Caco-2 (cell line): Measurements from ENCODE around the gene PLXNC1. TPM values are rescaled to one million over a fixed set of nuclear protein-coding genes. Genes with fewer than 3 reads are reported as not detected.
A peak's percentile ranks its signal among the peaks of the same experiment; 100 is the strongest.

ENCODE experiments used
- BruUV-seq: library from RNA; stranded (reverse); fragments of 400-500 nt; replicated peaks from 2 replicates; lab custom pipeline; 2021; lab: Mats Ljungman, UMichigan
- CTCF ChIA-PET: fragments of 300-600 bp; sonication (Branson Sonifier 250); formaldehyde crosslinking; loops from one replicate; lab custom pipeline; 2022; ENCODE audit warnings: antibody characterized with exemption; lab: Charles Lee
- POLR2A ChIA-PET: fragments of 300-600 bp; sonication (Branson Sonifier 250); formaldehyde crosslinking; loops from one replicate; lab custom pipeline; 2022; ENCODE audit warnings: antibody characterized with exemption; lab: Charles Lee
- DNase-seq, 2 experiments: peaks; one replicate each; pipeline versions ENCODE4 v3.0.0 to v3.0.0-alpha.2; 2020 to 2022
- H3K27me3 ChIP-seq: replicated peaks from 2 replicates; pipeline ENCODE4 v1.6.0; 2011; ENCODE audit warnings: low read length; ENCODE audit not compliant: control insufficient read depth, insufficient read depth
- H3K36me3 ChIP-seq: 2 replicates; pipeline ENCODE4 v1.5.1; 2011; ENCODE audit warnings: low read length; ENCODE audit not compliant: control insufficient read depth, insufficient read depth
- H3K4me1 ChIP-seq: fragments of 250-450 bp; sonication (Bioruptor Pico); 2 replicates; pipeline ENCODE4 v1.5.1; 2020; ENCODE audit warnings: mild to moderate bottlenecking
- H3K4me3 ChIP-seq: 2 replicates; pipeline ENCODE4 v1.5.1; 2011; ENCODE audit warnings: low read depth, mild to moderate bottlenecking, control low read depth, low read length
- H3K9me3 ChIP-seq: fragments of 250-450 bp; sonication (Bioruptor Pico); 2 replicates; pipeline ENCODE4 v1.5.1; 2020; ENCODE audit warnings: mild to moderate bottlenecking, moderate library complexity
- H3K27ac Mint-ChIP-seq: one replicate; pipeline ENCODE4 v1.8.0; 2022; ENCODE audit warnings: mixed read lengths; ENCODE audit not compliant: unreplicated experiment
- H3K27me3 Mint-ChIP-seq: one replicate; pipeline ENCODE4 v1.8.0; 2022; ENCODE audit warnings: mixed read lengths; ENCODE audit not compliant: insufficient read depth, unreplicated experiment
- H3K36me3 Mint-ChIP-seq: one replicate; pipeline ENCODE4 v1.8.0; 2022; ENCODE audit warnings: mild to moderate bottlenecking, mixed read lengths; ENCODE audit not compliant: insufficient read depth, unreplicated experiment
- H3K4me1 Mint-ChIP-seq: one replicate; pipeline ENCODE4 v1.8.0; 2022; ENCODE audit warnings: low read depth, mixed read lengths; ENCODE audit not compliant: unreplicated experiment
- H3K4me3 Mint-ChIP-seq: one replicate; pipeline ENCODE4 v1.8.0; 2022; ENCODE audit warnings: mild to moderate bottlenecking, moderate library complexity, mixed read lengths; ENCODE audit not compliant: unreplicated experiment
- H3K9me3 Mint-ChIP-seq: one replicate; pipeline ENCODE4 v1.8.0; 2022; ENCODE audit warnings: mixed read lengths; ENCODE audit not compliant: unreplicated experiment
- CTCF ChIP-seq, 2 experiments: fragments of 200-600 bp in 1 of 2; IDR thresholded peaks; 1 replicate in 1 of 2; 2 replicates in 1 of 2; pipeline versions ENCODE4 v1.5.1 to v1.8.0; 2011 to 2022; ENCODE audit warnings: antibody characterized with exemption in 1 of 2, control low read depth in 1 of 2, inconsistent platforms in 1 of 2, low read depth in 1 of 2, low read length in 1 of 2, mild to moderate bottlenecking in 1 of 2, moderate library complexity in 1 of 2; ENCODE audit not compliant: insufficient read depth in 1 of 2, severe bottlenecking in 1 of 2, unreplicated experiment in 1 of 2
- intact Hi-C: fragments of 100-400 bp; cut with micrococcal nuclease; formaldehyde crosslinking; loops from one replicate; pipeline ENCODE4 v1.10.0; 2022; ENCODE audit not compliant: unreplicated experiment
- total RNA-seq: library from RNA; stranded (reverse); gene quantifications from 2 replicates; pipeline ENCODE4 v1.2.3, GENCODE V29; 2022

PLXNC1 gene
- total RNA-seq, 1 experiment from 2014 or later: 41.3 TPM

- BruUV-seq: no TSS peak
- H3K27ac Mint-ChIP-seq: no peak overlapping the region
- no peak overlapping the region for H3K4me3 Mint-ChIP-seq
- no peak overlapping the region for H3K4me3 ChIP-seq
- H3K9me3 Mint-ChIP-seq: peaks cover 9% of the 10 kb centered on the region
- peaks cover 17% of the 10 kb centered on the region for H3K36me3 Mint-ChIP-seq
- peak in 1 of 2 experiments; percentile 20 for DNase-seq
- intact Hi-C loops: no loop called here
- H3K27me3 ChIP-seq: no peaks in the 10 kb centered on the region
- ChIA-PET POLR2A (no interaction called here), CTCF (no interaction called here)
- TF ChIP-seq CTCF (IDR thresholded peaks at IDR 0.05; ENCODE audit: insufficient read depth in 1 of 2, low read depth in 1 of 2, low read length in 1 of 2, severe bottlenecking in 1 of 2, unreplicated experiment in 1 of 2): no peak
- no peaks in the 10 kb centered on the region for H3K27me3 Mint-ChIP-seq
- no peaks in the 10 kb centered on the region for H3K9me3 ChIP-seq
- peaks cover 20% of the 10 kb centered on the region for H3K4me1 Mint-ChIP-seq
- H3K4me1 ChIP-seq: peaks cover 45% of the 10 kb centered on the region
- H3K36me3 ChIP-seq: no peaks in the 10 kb centered on the region
Observed at GRCh38 chr12:94186278-94187241, 38.2 kb downstream of the PLXNC1 start.

DNA sequence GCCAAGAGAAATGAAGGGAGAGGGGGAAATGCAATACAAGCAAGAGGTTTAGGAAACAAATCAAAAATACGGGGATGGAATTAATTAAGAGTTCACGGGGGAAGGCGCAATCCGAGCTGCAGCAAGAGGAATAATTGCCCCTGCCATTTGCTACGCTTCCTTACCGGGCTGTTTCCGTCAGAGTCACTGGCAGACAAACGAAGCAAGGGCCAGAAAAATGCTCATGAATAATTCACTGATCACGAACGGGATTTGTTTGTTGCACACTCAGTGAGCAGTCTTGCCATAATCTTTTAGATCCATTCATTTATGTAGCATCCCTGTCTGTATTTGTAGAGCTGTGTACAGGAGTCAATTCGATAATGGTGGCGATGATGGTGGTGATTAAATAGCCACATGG, 39.0 kb downstream of the PLXNC1 start:
- no peak overlapping the region for H3K27ac Mint-ChIP-seq
- H3K36me3 Mint-ChIP-seq: peaks cover 17% of the 10 kb centered on the region
- no peak overlapping the region for H3K4me3 ChIP-seq
- ChIA-PET POLR2A (no interaction called here), CTCF (no interaction called here)
- no peaks in the 10 kb centered on the region for H3K27me3 Mint-ChIP-seq
- no peak for TF ChIP-seq CTCF (IDR thresholded peaks at IDR 0.05; ENCODE audit: insufficient read depth in 1 of 2, low read depth in 1 of 2, low read length in 1 of 2, severe bottlenecking in 1 of 2, unreplicated experiment in 1 of 2)
- no peaks in the 10 kb centered on the region for H3K36me3 ChIP-seq
- no peaks in the 10 kb centered on the region for H3K9me3 ChIP-seq
- intact Hi-C loops: no loop called here
- peaks cover 9% of the 10 kb centered on the region for H3K9me3 Mint-ChIP-seq
- H3K4me1 Mint-ChIP-seq: peaks cover 18% of the 10 kb centered on the region
- peaks cover 37% of the 10 kb centered on the region for H3K4me1 ChIP-seq
- no peak for DNase-seq
- H3K4me3 Mint-ChIP-seq: no peak overlapping the region
- no TSS peak for BruUV-seq
- no peaks in the 10 kb centered on the region for H3K27me3 ChIP-seq

GRCh38 chr12:94190623-94191022, 42.2 kb downstream of the PLXNC1 start:
- H3K36me3 ChIP-seq: no peaks in the 10 kb centered on the region
- Mint-ChIP-seq H3K36me3 (peaks cover 31% of the 10 kb centered on the region), H3K4me3 (no peak overlapping the region), H3K9me3 (peaks cover 9% of the 10 kb centered on the region), H3K27ac (no peak overlapping the region), H3K4me1 (peaks cover 5% of the 10 kb centered on the region), H3K27me3 (no peaks in the 10 kb centered on the region)
- no peaks in the 10 kb centered on the region for H3K27me3 ChIP-seq
- no peak for DNase-seq
- peaks cover 9% of the 10 kb centered on the region for H3K4me1 ChIP-seq
- no peaks in the 10 kb centered on the region for H3K9me3 ChIP-seq
- H3K4me3 ChIP-seq: no peak overlapping the region
- TF ChIP-seq CTCF (IDR thresholded peaks at IDR 0.05; ENCODE audit: insufficient read depth in 1 of 2, low read depth in 1 of 2, low read length in 1 of 2, severe bottlenecking in 1 of 2, unreplicated experiment in 1 of 2): no peak
- ChIA-PET CTCF (no interaction called here), POLR2A (no interaction called here)
- intact Hi-C loops: no loop called here
- BruUV-seq: no TSS peak
